Hair follicular keratinocyte (primary cell): ENCODE measurements around the gene MARCHF7. TPM values are rescaled to one million over a fixed set of nuclear protein-coding genes. Genes with fewer than 3 reads are reported as not detected.

ENCODE experiments used
- total RNA-seq: library from RNA; depleted of rRNA; stranded (reverse); fragments of >200 nt; gene quantifications from 2 replicates; pipeline ENCODE4 v1.2.3, GENCODE V29; 2015

Gene MARCHF7, protein sequence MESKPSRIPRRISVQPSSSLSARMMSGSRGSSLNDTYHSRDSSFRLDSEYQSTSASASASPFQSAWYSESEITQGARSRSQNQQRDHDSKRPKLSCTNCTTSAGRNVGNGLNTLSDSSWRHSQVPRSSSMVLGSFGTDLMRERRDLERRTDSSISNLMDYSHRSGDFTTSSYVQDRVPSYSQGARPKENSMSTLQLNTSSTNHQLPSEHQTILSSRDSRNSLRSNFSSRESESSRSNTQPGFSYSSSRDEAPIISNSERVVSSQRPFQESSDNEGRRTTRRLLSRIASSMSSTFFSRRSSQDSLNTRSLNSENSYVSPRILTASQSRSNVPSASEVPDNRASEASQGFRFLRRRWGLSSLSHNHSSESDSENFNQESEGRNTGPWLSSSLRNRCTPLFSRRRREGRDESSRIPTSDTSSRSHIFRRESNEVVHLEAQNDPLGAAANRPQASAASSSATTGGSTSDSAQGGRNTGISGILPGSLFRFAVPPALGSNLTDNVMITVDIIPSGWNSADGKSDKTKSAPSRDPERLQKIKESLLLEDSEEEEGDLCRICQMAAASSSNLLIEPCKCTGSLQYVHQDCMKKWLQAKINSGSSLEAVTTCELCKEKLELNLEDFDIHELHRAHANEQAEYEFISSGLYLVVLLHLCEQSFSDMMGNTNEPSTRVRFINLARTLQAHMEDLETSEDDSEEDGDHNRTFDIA
- 55.1 and 59.0 TPM in 2 replicates for total RNA-seq

GRCh38 chr2:159712143-159712928 is at the start of gene MARCHF7:
MARCHF7 (plus strand) TSS chr2:159712506; CDS start chr2:159729023, 16,517 bp downstream.

Other genes with a start within 250 kb of the MARCHF7 start
- 18.5 and 27.8 TPM in 2 replicates for gene BAZ2B, start 96.0 kb upstream of the MARCHF7 start, total RNA-seq
- gene CD302, start 85.7 kb downstream of the MARCHF7 start, total RNA-seq, result 1.7 and 2.2 TPM in 2 replicates
- gene LY75, start 192.2 kb downstream of the MARCHF7 start, total RNA-seq, result 2.7 and 7.8 TPM in 2 replicates